Activated CD4-positive, CD25-positive, alpha-beta regulatory T cell treated with anti-CD3 and anti-CD28 coated beads, Interleukin-2, amount 50 U/mL, for 16 hours (primary cell): ENCODE results near the gene CHST2.
"Not testable (repeated sequence)": the region's sequence is repeated elsewhere in the genome, so short reads cannot be mapped to it uniquely, and the experiment has no call there.

Experiments
- DNase-seq: peaks from one replicate; pipeline ENCODE4 v3.0.0-alpha.2; 2020; ENCODE audit warnings: low read depth, low spot score

CHST2 gene

GRCh38 chr3:143132246-143132980 is 12.8 kb downstream of the CHST2 start:
- DNase-seq = no peak

- no peak for DNase-seq
Measured at GRCh38 chr3:143134471-143134870, 14.9 kb downstream of the CHST2 start.

GRCh38 chr3:143135150-143135549 is 15.6 kb downstream of the CHST2 start:
- no peak for DNase-seq

- no peak for DNase-seq
Measured at GRCh38 chr3:143137435-143138036, 18.0 kb downstream of the CHST2 start.

GRCh38 chr3:143138953-143139352 is 19.4 kb downstream of the CHST2 start:
- DNase-seq = no peak

GRCh38 chr3:143139762-143140161 is 20.2 kb downstream of the CHST2 start:
- DNase-seq = no peak

- DNase-seq = no peak
Measured at GRCh38 chr3:143140550-143140949, 21.0 kb downstream of the CHST2 start.

- no peak for DNase-seq
Measured at GRCh38 chr3:143142354-143142753, 22.8 kb downstream of the CHST2 start.

GRCh38 chr3:143145906-143146305 is 26.3 kb downstream of the CHST2 start:
- DNase-seq = no peak

- no peak for DNase-seq
Measured at GRCh38 chr3:143146486-143147274, 27.1 kb downstream of the CHST2 start.

GRCh38 chr3:143147707-143148106 is 28.1 kb downstream of the CHST2 start:
- no peak for DNase-seq

GRCh38 chr3:143150071-143150470 is 30.5 kb downstream of the CHST2 start:
- no peak for DNase-seq

- DNase-seq = no peak
Measured at GRCh38 chr3:143151004-143151731, 31.6 kb downstream of the CHST2 start.

GRCh38 chr3:143152043-143152442 is 32.5 kb downstream of the CHST2 start:
- DNase-seq = no peak

- no peak for DNase-seq
Measured at GRCh38 chr3:143155756-143156155, 36.2 kb downstream of the CHST2 start.

GRCh38 chr3:143158014-143158988 is 38.7 kb downstream of the CHST2 start:
- no peak for DNase-seq

- no peak for DNase-seq
Measured at GRCh38 chr3:143160437-143160836, 40.9 kb downstream of the CHST2 start.

- DNase-seq = no peak
Measured at GRCh38 chr3:143163562-143164100, 44.1 kb downstream of the CHST2 start.

- no peak for DNase-seq
Measured at GRCh38 chr3:143165211-143165610, 45.6 kb downstream of the CHST2 start.

- not testable (repeated sequence) for DNase-seq
Measured at GRCh38 chr3:143165612-143166285, 46.2 kb downstream of the CHST2 start.
